ENCODE data around the gene MOCOS. TPM values are rescaled to one million over a fixed set of nuclear protein-coding genes. Genes with fewer than 3 reads are reported as not detected.
"Not testable (repeated sequence)": the region's sequence is repeated elsewhere in the genome, so short reads cannot be mapped to it uniquely, and the experiment has no call there.

Gene MOCOS
- total RNA-seq, 1 donor from 2014 or later = 0.42 TPM

DNA sequence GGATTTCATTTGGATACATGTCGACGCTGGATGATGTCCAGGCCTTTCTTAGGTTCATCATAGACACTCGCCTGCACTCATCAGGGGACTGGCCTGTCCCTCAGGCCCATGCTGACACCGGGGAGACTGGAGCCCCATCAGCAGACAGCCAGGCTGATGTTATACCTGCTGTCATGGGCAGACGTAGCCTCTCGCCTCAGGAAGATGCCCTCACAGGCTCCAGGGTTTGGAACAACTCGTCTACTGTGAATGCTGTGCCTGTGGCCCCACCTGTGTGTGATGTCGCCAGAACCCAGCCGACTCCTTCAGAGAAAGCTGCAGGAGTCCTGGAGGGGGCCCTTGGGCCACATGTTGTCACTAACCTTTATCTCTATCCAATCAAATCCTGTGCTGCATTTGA, 28.3 kb downstream of the MOCOS start:
- ATAC-seq (ENCODE audit: low read depth) (no peak), DNase-seq (no peak)
- Mint-ChIP-seq H3K4me1 (no peaks in the 10 kb centered on the region), H3K36me3 (ENCODE audit: low read depth) (no peaks in the 10 kb centered on the region), H3K27me3 (no peaks in the 10 kb centered on the region), H3K4me3 (no peak overlapping the region), H3K9me3 (no peaks in the 10 kb centered on the region), H3K27ac (no peak overlapping the region)
- TF ChIP-seq, protein P1, sequence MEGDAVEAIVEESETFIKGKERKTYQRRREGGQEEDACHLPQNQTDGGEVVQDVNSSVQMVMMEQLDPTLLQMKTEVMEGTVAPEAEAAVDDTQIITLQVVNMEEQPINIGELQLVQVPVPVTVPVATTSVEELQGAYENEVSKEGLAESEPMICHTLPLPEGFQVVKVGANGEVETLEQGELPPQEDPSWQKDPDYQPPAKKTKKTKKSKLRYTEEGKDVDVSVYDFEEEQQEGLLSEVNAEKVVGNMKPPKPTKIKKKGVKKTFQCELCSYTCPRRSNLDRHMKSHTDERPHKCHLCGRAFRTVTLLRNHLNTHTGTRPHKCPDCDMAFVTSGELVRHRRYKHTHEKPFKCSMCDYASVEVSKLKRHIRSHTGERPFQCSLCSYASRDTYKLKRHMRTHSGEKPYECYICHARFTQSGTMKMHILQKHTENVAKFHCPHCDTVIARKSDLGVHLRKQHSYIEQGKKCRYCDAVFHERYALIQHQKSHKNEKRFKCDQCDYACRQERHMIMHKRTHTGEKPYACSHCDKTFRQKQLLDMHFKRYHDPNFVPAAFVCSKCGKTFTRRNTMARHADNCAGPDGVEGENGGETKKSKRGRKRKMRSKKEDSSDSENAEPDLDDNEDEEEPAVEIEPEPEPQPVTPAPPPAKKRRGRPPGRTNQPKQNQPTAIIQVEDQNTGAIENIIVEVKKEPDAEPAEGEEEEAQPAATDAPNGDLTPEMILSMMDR (IDR thresholded peaks at IDR 0.05) = no peak
- ChIA-PET POLR2A (no interaction called here), CTCF (no interaction called here)
- intact Hi-C loops (cut with micrococcal nuclease) = no loop called here

DNA sequence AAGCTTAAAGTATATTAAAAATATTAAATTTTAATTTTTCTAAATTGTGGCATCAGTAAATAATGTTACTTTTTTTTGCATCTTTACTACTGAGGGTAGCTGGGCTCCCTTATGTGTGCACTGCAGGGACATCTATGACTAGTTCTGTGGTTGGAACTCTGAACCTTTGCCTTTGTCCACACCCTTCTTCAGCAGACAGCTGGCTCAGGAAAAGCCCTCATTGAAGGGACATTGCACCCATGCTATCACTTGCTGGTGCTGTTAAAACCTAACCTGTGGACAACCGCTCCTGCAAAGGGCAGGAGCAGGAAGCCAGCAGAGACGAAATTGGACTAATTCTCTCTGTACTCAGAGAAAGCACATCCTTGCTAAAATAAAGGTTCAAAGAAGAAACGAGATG, 30.1 kb downstream of the MOCOS start:
- no peaks in the 10 kb centered on the region for H3K27me3 Mint-ChIP-seq
- no peak overlapping the region for H3K4me3 Mint-ChIP-seq
- ATAC-seq (ENCODE audit: low read depth) (no peak), DNase-seq (no peak)
- intact Hi-C loops (cut with micrococcal nuclease) = no loop called here
- no peaks in the 10 kb centered on the region for H3K4me1 Mint-ChIP-seq
- H3K27ac Mint-ChIP-seq = no peak overlapping the region
- CTCF ChIA-PET = no interaction called here
- TF ChIP-seq, protein P1 (IDR thresholded peaks at IDR 0.05) = no peak
- H3K9me3 Mint-ChIP-seq = no peaks in the 10 kb centered on the region
- POLR2A ChIA-PET = no interaction called here
- H3K36me3 Mint-ChIP-seq (ENCODE audit: low read depth) = no peaks in the 10 kb centered on the region

DNA sequence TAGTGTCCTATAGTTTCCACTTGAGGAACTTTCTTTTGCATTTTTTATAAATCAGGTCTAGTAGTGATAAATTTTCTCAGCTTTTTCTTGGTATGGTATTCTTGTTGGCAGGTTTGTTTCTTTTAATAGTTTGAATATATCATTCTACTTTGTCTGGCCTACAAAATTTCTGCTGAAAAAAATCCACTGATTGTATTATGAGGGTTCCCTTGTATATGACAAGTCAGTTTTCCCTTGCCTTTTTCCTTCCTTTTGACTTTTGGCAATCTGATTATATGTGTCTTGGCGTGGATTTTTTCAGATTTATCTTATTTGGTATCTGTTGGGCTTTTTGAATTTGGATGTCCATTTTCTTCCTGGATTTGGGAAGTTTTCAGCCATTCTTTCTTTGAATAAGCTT, 41.9 kb downstream of the MOCOS start:
- TF ChIP-seq, protein P1 (IDR thresholded peaks at IDR 0.05) = no peak
- H3K27ac Mint-ChIP-seq = no peak overlapping the region
- CTCF ChIA-PET = no interaction called here
- DNase-seq (no peak), ATAC-seq (ENCODE audit: low read depth) (no peak)
- peaks cover 8% of the 10 kb centered on the region for H3K27me3 Mint-ChIP-seq
- POLR2A ChIA-PET = no interaction called here
- H3K9me3 Mint-ChIP-seq = peaks cover 48% of the 10 kb centered on the region
- H3K4me3 Mint-ChIP-seq = no peak overlapping the region
- H3K36me3 Mint-ChIP-seq (ENCODE audit: low read depth) = peaks cover 9% of the 10 kb centered on the region
- intact Hi-C loops (cut with micrococcal nuclease) = no loop called here
- no peaks in the 10 kb centered on the region for H3K4me1 Mint-ChIP-seq

DNA sequence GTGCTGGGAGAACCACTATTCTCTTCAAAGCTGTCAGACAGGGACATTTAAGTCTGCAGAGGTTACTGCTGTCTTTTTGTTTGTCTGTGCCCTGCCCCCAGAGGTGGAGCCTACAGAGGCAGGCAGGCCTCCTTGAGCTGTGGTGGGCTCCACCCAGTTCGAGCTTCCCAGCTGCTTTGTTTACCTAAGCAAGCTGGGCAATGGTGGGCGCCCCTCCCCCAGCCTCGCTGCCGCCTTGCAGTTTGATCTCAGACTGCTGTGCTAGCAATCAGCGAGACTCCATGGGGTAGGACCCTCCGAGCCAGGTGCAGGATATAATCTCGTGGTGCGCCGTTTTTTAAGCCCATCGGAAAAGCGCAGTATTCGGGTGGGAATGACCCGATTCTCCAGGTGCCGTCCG, 53.2 kb downstream of the MOCOS start:
- H3K27ac Mint-ChIP-seq; DNase-seq; POLR2A ChIA-PET; CTCF ChIA-PET; H3K4me3 Mint-ChIP-seq; H3K9me3 Mint-ChIP-seq; intact Hi-C loops (cut with micrococcal nuclease); H3K4me1 Mint-ChIP-seq; H3K36me3 Mint-ChIP-seq (ENCODE audit: low read depth); ATAC-seq (ENCODE audit: low read depth): not testable (repeated sequence)
- peaks cover 28% of the 10 kb centered on the region for H3K27me3 Mint-ChIP-seq

DNA sequence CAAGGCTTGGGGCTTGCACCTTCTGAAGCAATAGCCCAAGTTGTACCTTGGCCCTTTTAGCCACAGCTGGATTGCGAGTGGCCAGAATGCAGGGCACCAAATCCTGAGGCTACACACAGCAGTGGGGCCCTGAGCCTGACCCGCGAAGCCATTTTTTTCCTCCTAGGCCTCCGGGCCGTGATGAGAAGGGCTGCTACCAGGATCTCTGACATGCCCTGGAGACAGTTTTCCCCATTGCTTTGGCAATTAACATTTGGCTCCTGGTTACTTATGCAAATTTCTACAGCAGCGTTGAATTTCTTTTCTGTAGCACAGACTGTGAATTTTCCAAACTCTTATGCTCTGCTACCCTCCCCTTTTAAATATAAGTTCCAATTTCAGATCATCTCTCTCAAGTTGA, 54.5 kb downstream of the MOCOS start:
- intact Hi-C loops (cut with micrococcal nuclease) = no loop called here
- Mint-ChIP-seq H3K27me3 (peaks cover 35% of the 10 kb centered on the region), H3K4me3 (no peak overlapping the region), H3K27ac (no peak overlapping the region), H3K4me1 (no peaks in the 10 kb centered on the region), H3K36me3 (ENCODE audit: low read depth) (peaks cover 3% of the 10 kb centered on the region), H3K9me3 (peaks cover 14% of the 10 kb centered on the region)
- ATAC-seq (ENCODE audit: low read depth) (no peak), DNase-seq (no peak)
- TF ChIP-seq, protein P1 (IDR thresholded peaks at IDR 0.05) = no peak
- POLR2A ChIA-PET = no interaction called here
- CTCF ChIA-PET = no interaction called here

DNA sequence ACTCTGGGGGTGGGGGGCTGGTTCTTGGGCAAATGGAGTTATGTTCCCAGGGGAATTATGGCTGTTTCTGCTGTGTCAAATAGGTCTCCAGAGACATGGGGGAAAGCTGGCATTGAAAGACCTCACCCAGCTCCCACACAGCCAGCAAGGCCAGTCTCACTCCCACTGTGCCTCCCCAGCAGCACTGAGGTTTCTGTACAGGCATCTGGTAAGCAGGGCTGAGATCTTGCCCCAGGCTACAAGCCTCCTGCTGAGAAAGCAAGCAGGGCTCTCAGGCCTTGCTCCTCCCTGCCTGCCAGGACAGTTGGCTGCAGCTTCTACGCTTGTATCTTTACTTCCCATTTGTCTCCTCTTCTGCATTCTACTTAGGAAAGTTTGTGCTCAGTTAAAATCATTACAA, 59.7 kb downstream of the MOCOS start:
- peaks cover 5% of the 10 kb centered on the region for H3K4me1 Mint-ChIP-seq
- peaks cover 46% of the 10 kb centered on the region for H3K27me3 Mint-ChIP-seq
- peaks cover 3% of the 10 kb centered on the region for H3K36me3 Mint-ChIP-seq (ENCODE audit: low read depth)
- POLR2A ChIA-PET = no interaction called here
- ATAC-seq (ENCODE audit: low read depth) (no peak), DNase-seq (no peak)
- no peak overlapping the region for H3K27ac Mint-ChIP-seq
- peaks cover 14% of the 10 kb centered on the region for H3K9me3 Mint-ChIP-seq
- intact Hi-C loops (cut with micrococcal nuclease) = no loop called here
- TF ChIP-seq, protein P1 (IDR thresholded peaks at IDR 0.05) = no peak
- no peak overlapping the region for H3K4me3 Mint-ChIP-seq
- CTCF ChIA-PET = no interaction called here

All from activated B cell treated with CpG ODN at 0.5 μM for 24 hours (primary cell).